22Rv1 (cell line): Measurements from ENCODE around the gene CGNL1.

Experiments used
- ZFX ChIP-seq: fragments of 450-650 bp; IDR thresholded peaks from 2 replicates; pipeline ENCODE4 v1.6.1; 2017; ENCODE audit warnings: antibody characterized with exemption, borderline replicate concordance
- TF ChIP-seq, protein P1 (sequence below): fragments of 450-650 bp; IDR thresholded peaks from 2 replicates; pipeline ENCODE4 v1.5.1; 2017; ENCODE audit warnings: mild to moderate bottlenecking

DNA sequence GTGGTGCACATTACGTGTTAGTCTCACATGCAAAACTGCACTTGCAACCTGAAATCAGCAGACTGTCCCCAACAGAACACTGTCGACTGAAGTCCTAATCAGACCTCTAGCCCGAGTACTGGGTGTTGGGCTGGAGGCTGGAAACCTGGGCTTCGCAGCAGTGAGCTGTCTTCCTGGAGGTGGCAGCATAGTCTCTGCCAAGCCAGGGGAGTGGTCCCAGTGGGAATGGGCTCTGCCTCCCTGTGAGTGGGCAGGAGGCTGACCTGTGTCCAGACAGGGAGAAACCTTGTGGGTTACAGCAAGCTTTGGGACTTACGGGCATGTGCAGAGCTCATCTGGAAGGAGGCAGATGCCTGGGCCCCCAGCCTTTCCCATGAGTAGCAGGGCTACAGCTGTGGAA, 177.2 kb downstream of the CGNL1 start:
- TF ChIP-seq, protein P1, sequence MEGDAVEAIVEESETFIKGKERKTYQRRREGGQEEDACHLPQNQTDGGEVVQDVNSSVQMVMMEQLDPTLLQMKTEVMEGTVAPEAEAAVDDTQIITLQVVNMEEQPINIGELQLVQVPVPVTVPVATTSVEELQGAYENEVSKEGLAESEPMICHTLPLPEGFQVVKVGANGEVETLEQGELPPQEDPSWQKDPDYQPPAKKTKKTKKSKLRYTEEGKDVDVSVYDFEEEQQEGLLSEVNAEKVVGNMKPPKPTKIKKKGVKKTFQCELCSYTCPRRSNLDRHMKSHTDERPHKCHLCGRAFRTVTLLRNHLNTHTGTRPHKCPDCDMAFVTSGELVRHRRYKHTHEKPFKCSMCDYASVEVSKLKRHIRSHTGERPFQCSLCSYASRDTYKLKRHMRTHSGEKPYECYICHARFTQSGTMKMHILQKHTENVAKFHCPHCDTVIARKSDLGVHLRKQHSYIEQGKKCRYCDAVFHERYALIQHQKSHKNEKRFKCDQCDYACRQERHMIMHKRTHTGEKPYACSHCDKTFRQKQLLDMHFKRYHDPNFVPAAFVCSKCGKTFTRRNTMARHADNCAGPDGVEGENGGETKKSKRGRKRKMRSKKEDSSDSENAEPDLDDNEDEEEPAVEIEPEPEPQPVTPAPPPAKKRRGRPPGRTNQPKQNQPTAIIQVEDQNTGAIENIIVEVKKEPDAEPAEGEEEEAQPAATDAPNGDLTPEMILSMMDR = no peak
- no peak for TF ChIP-seq ZFX
